ENCODE measurements around the gene TARS2. TPM values are rescaled to one million over a fixed set of nuclear protein-coding genes. Genes with fewer than 3 reads are reported as not detected.
A peak's percentile ranks its signal among the peaks of the same experiment; 100 is the strongest.

Gene TARS2
- total and polyA plus RNA-seq, 10 of the 15 experiments (the other 5 are each of a cell fraction or from before 2014, with no cell fraction given): 11.0 to 51.8 (median 45.2) TPM

GRCh38 chr1:150548324-150548631, 61.1 kb downstream of the TARS2 start:
- CTCF ChIA-PET: interaction anchor here (0.9 to 1.3 kb wide), 3 partner anchors 11 to 127 kb away, joined by 3 read pairs; no protein-coding TSS in a partner anchor
- no peak for TF ChIP-seq LARP7 (IDR thresholded peaks at IDR 0.05)
- H3K4me2 ChIP-seq (ENCODE audit: control insufficient read depth, insufficient read depth): peak overlapping the region; percentile 88
- 83% methylated on average over 4 of the region's 4 CpGs for WGBS (ENCODE audit: insufficient coverage, insufficient replicate concordance, low lambda C conversion rate, missing lambda C conversion rate)
- H3K9ac ChIP-seq (ENCODE audit: control insufficient read depth, insufficient read depth, low read length): no peak overlapping the region
- no peak overlapping the region for H3K27ac ChIP-seq (ENCODE audit: control insufficient read depth, insufficient read depth)
- ATAC-seq (no peak), DNase-seq (ENCODE audit: low read depth, low spot score) (no peak), FAIRE-seq (no peak)
- H4K20me1 ChIP-seq (ENCODE audit: control insufficient read depth, insufficient read depth): no peaks in the 10 kb centered on the region
- BruUV-seq (replicated peaks): no TSS peak
- H3K9me3 ChIP-seq (replicated peaks; ENCODE audit: control insufficient read depth, insufficient read depth, low read length): no peaks in the 10 kb centered on the region
- in situ Hi-C loops (cut with MboI) (no loop called here), intact Hi-C loops (cut with micrococcal nuclease; ENCODE audit: unreplicated experiment) (no loop called here)
- H3K79me2 ChIP-seq (ENCODE audit: control insufficient read depth, insufficient read depth, low read length): no peaks in the 10 kb centered on the region
- SMC1A ChIA-PET (ENCODE audit: uncharacterized antibody, unreplicated experiment): interaction anchor here (0.7 to 1.4 kb wide), 4 partner anchors 12 to 278 kb away, joined by 3 to 7 read pairs (median 3); partner anchors contain the start of gene FALEC
- H2AFZ ChIP-seq (ENCODE audit: control insufficient read depth, low read depth, low read length): peak overlapping the region; percentile 48
- RAD21 ChIA-PET (ENCODE audit: unreplicated experiment): no interaction called here
- H3K27me3 ChIP-seq (replicated peaks in 1 of 2; ENCODE audit: control insufficient read depth in 2 of 2, insufficient read depth in 2 of 2, low read length in 1 of 2): no peaks in the 10 kb centered on the region; a peak in 1 of 4 replicates
- peak overlapping the region; percentile 65; the same call in 1 of the 2 replicates for H3K4me3 ChIP-seq
- POLR2A ChIA-PET: interaction anchor here (1.1 kb wide), 1 partner anchor 10 kb away, joined by 3 read pairs; no protein-coding TSS in a partner anchor
- no peaks in the 10 kb centered on the region for H3K36me3 ChIP-seq (ENCODE audit: control insufficient read depth in 2 of 2, insufficient read depth in 2 of 2, low read length in 1 of 2)
- H3K4me1 ChIP-seq (ENCODE audit: control insufficient read depth, insufficient read depth, low read length): peaks cover 3% of the 10 kb centered on the region; the same call in 1 of the 2 replicates

DNA sequence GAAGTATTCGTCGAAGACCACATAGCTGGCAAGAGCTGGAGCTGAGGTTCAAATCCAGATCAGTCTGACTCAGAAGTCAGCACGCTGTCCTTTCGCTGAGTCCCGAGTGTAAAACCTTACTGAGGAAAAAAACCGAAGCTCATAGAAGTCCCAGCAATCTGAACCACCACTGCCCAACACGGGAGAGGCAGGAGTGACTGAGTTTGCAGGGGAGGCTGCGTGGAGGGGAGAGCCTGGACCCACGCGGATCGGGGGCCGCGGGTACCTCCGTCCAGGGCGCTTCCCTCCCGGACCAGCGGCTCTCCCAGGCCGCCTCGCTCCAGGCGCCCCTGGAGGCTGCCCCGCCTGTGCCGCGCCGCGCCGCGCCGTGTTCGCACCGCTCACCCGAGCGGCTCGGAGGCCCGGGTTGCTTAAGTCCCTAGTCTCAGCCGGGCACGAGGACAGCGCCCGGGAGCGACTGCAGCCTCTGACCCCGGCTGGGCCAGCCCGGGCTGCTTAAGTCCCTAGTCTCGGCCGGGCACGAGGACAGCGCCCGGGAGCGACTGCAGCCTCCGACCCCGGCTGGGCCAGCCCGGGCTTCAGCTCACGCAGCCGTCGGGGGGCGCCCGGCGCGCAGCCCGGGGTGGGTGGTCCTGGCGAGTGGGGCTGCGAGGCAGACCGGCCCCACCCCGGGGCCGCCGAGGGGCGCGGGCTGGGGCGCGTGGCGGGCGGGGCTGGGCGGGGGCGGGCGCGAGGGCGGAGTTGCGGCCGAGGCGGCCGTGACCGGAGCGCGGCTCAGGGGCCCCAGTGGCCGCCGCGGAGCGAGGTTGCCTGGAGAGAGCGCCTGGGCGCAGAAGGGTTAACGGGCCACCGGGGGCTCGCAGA, 61.6 kb downstream of the TARS2 start, which contains the start of gene ADAMTSL4:
Gene ADAMTSL4, plus strand, starts transcription at position 777 of the 864 bp plus-strand sequence. CDS start 2,881 bp downstream, outside the sequence.
- Histone ChIP-seq H3K4me3 (peak within 1 kb of the TSS; percentile 65), H3K9me3 (replicated peaks; ENCODE audit: control insufficient read depth, insufficient read depth, low read length) (no peaks in the 10 kb centered on the region), H3K36me3 (ENCODE audit: control insufficient read depth in 2 of 2, insufficient read depth in 2 of 2, low read length in 1 of 2) (no peaks in the 10 kb centered on the region), H3K27me3 (replicated peaks in 1 of 2; ENCODE audit: control insufficient read depth in 2 of 2, insufficient read depth in 2 of 2, low read length in 1 of 2) (no peaks in the 10 kb centered on the region; a peak in 1 of 4 replicates), H2AFZ (ENCODE audit: control insufficient read depth, low read depth, low read length) (peak within 1 kb of the TSS; percentile 48), H4K20me1 (ENCODE audit: control insufficient read depth, insufficient read depth) (no peaks in the 10 kb centered on the region), H3K4me1 (ENCODE audit: control insufficient read depth, insufficient read depth, low read length) (peaks cover 3% of the 10 kb centered on the region; the same call in 1 of the 2 replicates), H3K79me2 (ENCODE audit: control insufficient read depth, insufficient read depth, low read length) (no peaks in the 10 kb centered on the region), H3K4me2 (ENCODE audit: control insufficient read depth, insufficient read depth) (peak within 1 kb of the TSS; percentile 88), H3K9ac (ENCODE audit: control insufficient read depth, insufficient read depth, low read length) (no peak within 1 kb of the TSS), H3K27ac (ENCODE audit: control insufficient read depth, insufficient read depth) (no peak within 1 kb of the TSS)
- ChIA-PET CTCF (interaction anchor here (0.9 to 2.9 kb wide), 4 partner anchors 11 to 126 kb away, joined by 3 to 14 read pairs (median 3); no protein-coding TSS in a partner anchor), SMC1A (ENCODE audit: uncharacterized antibody, unreplicated experiment) (interaction anchor here (1.0 to 1.4 kb wide), 3 partner anchors 12 to 33 kb away, joined by 3 to 7 read pairs (median 3); partner anchors contain the start of gene FALEC), RAD21 (ENCODE audit: unreplicated experiment) (no interaction called here), POLR2A (interaction anchor here (1.1 kb wide), 1 partner anchor 10 kb away, joined by 3 read pairs; no protein-coding TSS in a partner anchor)
- FAIRE-seq (no peak), DNase-seq (ENCODE audit: low read depth, low spot score) (no peak), ATAC-seq (peak; percentile 81)
- TF ChIP-seq KLF5 (IDR thresholded peaks at IDR 0.05; ENCODE audit: partially characterized antibody) (no peak), LARP7 (IDR thresholded peaks at IDR 0.05) (0 out of 2 replicates have a peak, but pooled peaks have one; percentile 48), RCOR1 (conservative IDR thresholded peaks at IDR 0.05; ENCODE audit: low read depth, low read length) (no peak), IKZF1 (conservative IDR thresholded peaks at IDR 0.05) (0 out of 2 replicates have a peak, but pooled peaks have one; percentile 41), POLR2A (IDR thresholded peaks at IDR 0.05; ENCODE audit: low read depth, low read length) (peak; percentile 24; the same call in 1 of the 2 replicates), CREB1 (IDR thresholded peaks at IDR 0.05; ENCODE audit: low read depth) (no peak), BHLHE40 (IDR thresholded peaks at IDR 0.05; ENCODE audit: borderline replicate concordance in 1 of 2, low read depth in 2 of 2, low read length in 1 of 2) (peak in 1 of 2 experiments; percentile 14; a peak in 1 of 4 replicates), MYC (IDR thresholded peaks at IDR 0.05; ENCODE audit: insufficient read depth, insufficient read length, insufficient replicate concordance, low read length, severe bottlenecking) (no peak), NFIC (IDR thresholded peaks at IDR 0.05; ENCODE audit: low read depth, low read length) (no peak), NBN (IDR thresholded peaks at IDR 0.05) (no peak)
- TF ChIP-seq, protein P1, sequence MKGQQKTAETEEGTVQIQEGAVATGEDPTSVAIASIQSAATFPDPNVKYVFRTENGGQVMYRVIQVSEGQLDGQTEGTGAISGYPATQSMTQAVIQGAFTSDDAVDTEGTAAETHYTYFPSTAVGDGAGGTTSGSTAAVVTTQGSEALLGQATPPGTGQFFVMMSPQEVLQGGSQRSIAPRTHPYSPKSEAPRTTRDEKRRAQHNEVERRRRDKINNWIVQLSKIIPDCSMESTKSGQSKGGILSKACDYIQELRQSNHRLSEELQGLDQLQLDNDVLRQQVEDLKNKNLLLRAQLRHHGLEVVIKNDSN (IDR thresholded peaks at IDR 0.05; ENCODE audit: borderline replicate concordance, extremely low read length, insufficient read depth, low read depth, low read length): no peak
- in situ Hi-C loops (cut with MboI): no loop called here
- intact Hi-C loops (cut with micrococcal nuclease; ENCODE audit: unreplicated experiment): no loop called here
- no TSS peak for BruUV-seq (replicated peaks)
- 1% methylated on average over 69 of the region's 91 CpGs for WGBS (ENCODE audit: insufficient coverage, insufficient replicate concordance, low lambda C conversion rate, missing lambda C conversion rate)

Data from GM12878 (cell line).